Left colon (tissue), 2 donors: ENCODE results near the gene GULP1. TPM values are rescaled to one million over a fixed set of nuclear protein-coding genes. Genes with fewer than 3 reads are reported as not detected.
"Not testable (repeated sequence)": the region's sequence is repeated elsewhere in the genome, so short reads cannot be mapped to it uniquely, and the experiment has no call there.

Experiments used
- ATAC-seq: fragments of 200-7000 bp; cut with Tn5 transposase; one replicate; pipeline ENCODE4 v1.9.1; 2020; ENCODE audit warnings: mild to moderate bottlenecking, moderate library complexity
- DNase-seq, 2 donors: peaks; one replicate each; pipeline ENCODE4 v3.0.0-alpha.2; 2020
- intact Hi-C, 2 donors: fragments of 100-400 bp; cut with DNase I in 1 of 2; cut with micrococcal nuclease in 1 of 2; formaldehyde crosslinking; loops; one replicate each; pipeline versions ENCODE4 v1.11.2 to v1.14.0; 2022; cut with DNase I, micrococcal nuclease
- long read RNA-seq: library from polyadenylated mRNA; unstranded; transcript quantifications from one replicate; pipeline ENCODE4 v2.0.0, GENCODE V29; 2021
- total RNA-seq, 2 donors: library from RNA; stranded (reverse); fragmentation: NEBNext Ultra II Directional; extraction: Animal tissue kit (Norgen Biotek cat#: 25700); gene quantifications; one replicate each; pipeline ENCODE4 v1.2.1, GENCODE V29; 2021
- donor health status: DM: no; HTN: no; CAD: no.
- donor health status: DM: yes; HTN: yes; CAD: no.

GULP1 gene, protein sequence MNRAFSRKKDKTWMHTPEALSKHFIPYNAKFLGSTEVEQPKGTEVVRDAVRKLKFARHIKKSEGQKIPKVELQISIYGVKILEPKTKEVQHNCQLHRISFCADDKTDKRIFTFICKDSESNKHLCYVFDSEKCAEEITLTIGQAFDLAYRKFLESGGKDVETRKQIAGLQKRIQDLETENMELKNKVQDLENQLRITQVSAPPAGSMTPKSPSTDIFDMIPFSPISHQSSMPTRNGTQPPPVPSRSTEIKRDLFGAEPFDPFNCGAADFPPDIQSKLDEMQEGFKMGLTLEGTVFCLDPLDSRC
- total RNA-seq, result 1 to 10 TPM; 3.5 to 9.6 TPM
- long read RNA-seq, partial matches to known transcripts, result 0 of 4 reads
- long read RNA-seq, other reads (novel, unspliced or antisense), result 1 of 4 reads

DNA sequence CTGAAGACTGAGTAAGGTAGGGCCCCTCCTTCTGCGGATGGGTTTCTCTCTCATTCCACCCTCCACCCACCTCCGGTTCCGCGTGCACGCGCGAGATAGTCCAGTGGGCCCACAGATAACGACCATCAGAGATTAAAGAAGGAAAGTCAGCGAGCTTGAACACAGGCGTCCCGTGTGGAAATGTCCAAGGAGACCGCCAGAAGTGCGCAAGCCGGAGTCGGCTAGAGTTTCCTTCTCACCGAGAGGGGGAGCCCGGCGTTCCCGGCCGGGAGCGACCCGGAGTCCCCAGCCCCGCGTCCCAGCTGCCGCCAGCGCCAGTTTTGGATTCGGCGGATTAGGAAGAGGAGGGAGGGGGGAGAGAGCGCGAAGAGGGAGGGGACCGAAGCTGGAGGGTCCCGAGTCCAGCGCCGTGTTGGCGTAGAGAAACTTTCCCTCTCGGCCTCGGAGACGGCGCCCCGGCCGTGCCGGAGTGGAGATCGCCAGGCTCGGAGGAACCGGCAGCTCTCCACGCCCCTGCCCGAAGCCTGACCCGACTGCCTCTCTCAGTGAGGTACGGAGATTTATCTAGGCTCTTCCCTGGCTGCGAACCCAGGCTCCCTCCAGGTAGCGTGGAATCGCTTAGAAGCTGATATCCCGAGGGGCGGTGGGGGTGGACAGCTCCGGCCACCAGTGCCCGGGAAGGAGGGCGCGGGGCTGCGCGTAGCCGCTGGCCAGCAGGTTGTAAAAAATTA is at the start of gene GULP1:
GULP1 (plus strand) TSS at position 258 of the 731 bp plus-strand sequence. CDS start 185,829 bp downstream, outside the sequence.
- peak; percentile 69 for ATAC-seq
- intact Hi-C loops, result no loop called here
- DNase-seq, result peak; percentile 58 to 74

DNA sequence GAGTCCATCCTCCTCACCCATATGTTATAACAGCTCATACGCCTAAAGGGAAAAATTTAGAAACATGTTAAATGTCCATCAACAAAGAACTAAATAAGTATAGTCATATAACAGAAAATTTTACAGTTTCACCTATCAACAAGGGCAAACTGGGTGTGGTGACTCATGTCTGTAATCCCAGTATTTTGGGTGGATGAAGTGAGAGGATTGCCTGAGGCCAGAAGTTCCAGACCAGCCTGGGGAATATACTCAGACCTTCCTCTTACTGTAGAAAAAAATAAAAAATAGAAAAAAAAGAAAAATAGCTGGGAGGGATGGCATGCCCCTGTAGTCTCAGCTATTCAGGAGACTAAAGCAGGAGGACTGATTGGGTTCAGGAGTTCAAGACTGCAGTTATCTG is 48.3 kb upstream of the GULP1 start:
- no peak for ATAC-seq
- no peak for DNase-seq

DNA sequence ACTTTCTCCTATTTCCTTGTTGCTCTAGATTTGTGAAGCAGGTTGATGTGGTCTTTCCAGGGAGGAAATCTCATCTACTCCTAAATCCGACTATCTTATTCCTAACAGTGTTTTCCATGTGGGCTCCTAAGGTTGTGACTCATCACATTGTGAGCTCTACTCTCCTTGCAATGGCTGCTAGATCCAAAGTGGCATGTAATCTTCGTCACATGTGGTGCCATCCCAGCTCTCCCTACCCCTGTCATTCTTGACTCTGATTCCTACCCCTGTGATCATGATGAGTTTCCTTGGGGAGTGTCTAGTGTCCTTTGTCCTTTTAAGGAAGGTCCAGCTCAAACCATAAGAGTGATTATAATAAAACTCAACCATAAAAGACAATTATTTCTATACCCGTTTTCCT is 47.3 kb upstream of the GULP1 start:
- ATAC-seq (no peak), DNase-seq (no peak)
- intact Hi-C loops, result no loop called here

More for the DNA sequence above, 48.3 kb upstream of the GULP1 start:
- intact Hi-C loops, result no loop called here

- no peak for ATAC-seq
- intact Hi-C loops, result no loop called here
- DNase-seq, result no peak
Observed at GRCh38 chr2:188245230-188245629, 46.4 kb upstream of the GULP1 start.

GRCh38 chr2:188248513-188248912 is 43.2 kb upstream of the GULP1 start:
- no peak for DNase-seq
- intact Hi-C loops, result no loop called here
- ATAC-seq, result no peak

- intact Hi-C loops, result no loop called here
- ATAC-seq, result no peak
- DNase-seq, result no peak
Observed at GRCh38 chr2:188251034-188251433, 40.6 kb upstream of the GULP1 start.

DNA sequence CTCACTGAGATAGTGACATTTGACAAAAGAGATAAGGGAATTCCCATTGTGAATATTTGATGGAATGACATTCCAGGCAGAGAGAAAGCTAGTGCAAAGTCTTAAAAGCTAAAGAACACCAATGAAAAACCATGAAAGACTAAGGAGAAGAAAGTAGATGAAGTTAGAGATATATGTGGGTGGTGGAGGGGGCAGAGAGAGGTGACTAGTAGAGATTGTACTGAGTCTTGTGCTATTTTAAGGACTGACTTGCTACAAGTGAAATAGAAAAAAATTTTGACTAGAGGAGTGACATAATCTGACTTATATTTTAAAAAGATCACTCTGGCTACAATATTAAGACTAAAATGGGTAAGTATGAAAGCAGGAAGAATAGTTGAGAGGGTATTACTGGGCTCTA is 35.3 kb upstream of the GULP1 start:
- ATAC-seq (no peak), DNase-seq (no peak)
- intact Hi-C loops, result no loop called here

GRCh38 chr2:188265315-188265714 is 26.4 kb upstream of the GULP1 start:
- no peak for DNase-seq

GRCh38 chr2:188267776-188268175 is 23.9 kb upstream of the GULP1 start:
- DNase-seq, result no peak
- no peak for ATAC-seq
- intact Hi-C loops, result no loop called here

More at GRCh38 chr2:188265315-188265714, 26.4 kb upstream of the GULP1 start:
- intact Hi-C loops, result no loop called here
- ATAC-seq, result no peak

GRCh38 chr2:188269004-188269403 is 22.7 kb upstream of the GULP1 start:
- ATAC-seq (no peak), DNase-seq (no peak)
- intact Hi-C loops, result no loop called here

- intact Hi-C loops, result no loop called here
Observed at GRCh38 chr2:188272121-188272520, 19.6 kb upstream of the GULP1 start.

GRCh38 chr2:188274274-188274673 is 17.4 kb upstream of the GULP1 start:
- DNase-seq, result no peak
- no peak for ATAC-seq
- intact Hi-C loops, result no loop called here

More at GRCh38 chr2:188272121-188272520, 19.6 kb upstream of the GULP1 start:
- DNase-seq, result no peak
- ATAC-seq, result no peak

GRCh38 chr2:188276255-188276654 is 15.4 kb upstream of the GULP1 start:
- intact Hi-C loops, result no loop called here
- no peak for DNase-seq
- no peak for ATAC-seq

- intact Hi-C loops, result no loop called here
- ATAC-seq, result no peak
Observed at GRCh38 chr2:188277786-188278185, 13.9 kb upstream of the GULP1 start.

DNA sequence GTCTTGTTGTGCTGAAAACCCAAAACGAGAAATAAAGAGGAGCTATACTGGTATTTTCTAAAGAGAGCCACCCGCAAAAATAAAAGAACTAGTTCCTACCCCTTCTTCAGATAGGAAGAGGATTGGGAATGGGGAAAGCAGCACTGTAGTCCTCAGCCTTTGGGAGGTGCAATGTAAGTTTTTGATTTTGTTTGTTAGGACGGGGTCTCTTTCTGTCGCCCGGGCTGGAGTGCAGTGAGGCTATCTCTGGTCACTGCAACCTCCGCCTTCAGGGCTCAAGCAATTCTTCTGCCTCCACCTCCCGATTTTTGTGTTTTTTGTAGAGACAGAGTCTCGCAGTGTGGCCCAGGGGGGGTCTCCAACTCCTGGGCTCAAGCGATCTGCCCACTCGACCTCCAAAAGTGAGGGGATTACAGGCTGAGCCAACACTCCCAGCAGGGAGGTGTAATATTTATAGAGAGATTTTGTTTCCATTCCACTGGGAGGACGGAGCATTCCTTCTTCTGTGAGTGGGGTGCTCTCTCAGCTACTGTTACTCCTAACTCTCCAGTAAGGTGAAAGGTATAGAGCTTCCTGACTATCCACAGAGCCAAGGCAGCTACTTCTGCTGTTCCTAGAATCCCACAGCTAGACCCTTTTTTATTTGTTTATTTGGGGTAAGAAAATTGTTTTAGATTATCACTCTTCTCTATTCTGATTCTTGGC is 13.1 kb upstream of the GULP1 start:
- intact Hi-C loops, result no loop called here
- no peak for DNase-seq
- no peak for ATAC-seq

More at GRCh38 chr2:188277786-188278185, 13.9 kb upstream of the GULP1 start:
- no peak for DNase-seq

DNA sequence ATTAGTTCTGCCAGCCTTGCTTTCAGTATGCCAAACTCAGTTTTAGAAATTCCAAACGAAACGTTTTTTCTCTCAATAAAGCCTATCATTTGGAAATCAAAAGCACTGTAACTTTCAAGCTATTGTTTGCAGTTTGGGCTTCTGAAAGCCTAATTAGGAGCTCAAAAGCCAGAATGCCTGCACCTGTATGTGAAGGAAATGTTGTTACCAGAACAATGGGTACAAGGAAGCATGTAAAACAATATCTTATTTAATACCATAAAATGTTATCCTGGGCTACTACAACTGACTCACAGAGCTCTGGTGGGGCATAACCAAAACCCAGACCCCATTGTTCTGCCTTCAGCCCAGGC is 12.6 kb upstream of the GULP1 start:
- DNase-seq (no peak), ATAC-seq (no peak)
- intact Hi-C loops, result no loop called here

- DNase-seq (no peak), ATAC-seq (peak; percentile 40)
- intact Hi-C loops, result loop anchor here in 1 of 2 donors (10.0 kb wide), 1 partner anchor 224 kb away; no protein-coding TSS in a partner anchor
Observed at GRCh38 chr2:188280811-188281222, 10.9 kb upstream of the GULP1 start.

- intact Hi-C loops, result loop anchor here in 1 of 2 donors (10.0 kb wide), 1 partner anchor 222 kb away; no protein-coding TSS in a partner anchor
- DNase-seq (no peak), ATAC-seq (no peak)
Observed at GRCh38 chr2:188282907-188283306, 8.8 kb upstream of the GULP1 start.

GRCh38 chr2:188284251-188284650 is 7.4 kb upstream of the GULP1 start:
- not testable (repeated sequence) for DNase-seq, ATAC-seq
- intact Hi-C loops, result loop anchor here in 1 of 2 donors (10.0 kb wide), 1 partner anchor 221 kb away; no protein-coding TSS in a partner anchor
